Caki2 (cell line): ENCODE measurements around the gene CD40LG. TPM values are rescaled to one million over a fixed set of nuclear protein-coding genes. Genes with fewer than 3 reads are reported as not detected.

ENCODE experiments used
- DNase-seq: peaks from one replicate; pipeline ENCODE4 v3.0.0-alpha.2; 2015; ENCODE audit warnings: low read depth
- in situ Hi-C: cut with HindIII; loops from 2 replicates; pipeline ENCODE4 v1.10.0; 2016; ENCODE audit warnings: low sequenced_read_pairs, low pct_unique_long_range_greater_than_20kb, mixed read lengths
- total RNA-seq: library from RNA; depleted of rRNA; stranded (reverse); fragments of >200 nt; shearing (Covaris generic); gene quantifications from 2 replicates; pipeline ENCODE4 v1.2.3, GENCODE V29; 2014; ENCODE audit warnings: low replicate concordance

The CD40LG gene
- total RNA-seq, 1 experiment from 2014 or later, result not detected

- no peak for DNase-seq
- in situ Hi-C loops, result no loop called here
Measured at GRCh38 chrX:136639506-136640176, 8.3 kb upstream of the CD40LG start.

GRCh38 chrX:136643243-136643642, 4.7 kb upstream of the CD40LG start:
- in situ Hi-C loops, result no loop called here
- DNase-seq, result no peak

- in situ Hi-C loops, result no loop called here
- no peak for DNase-seq
Measured at GRCh38 chrX:136646602-136647239, 1.2 kb upstream of the CD40LG start.

GRCh38 chrX:136650811-136651210, 2.9 kb downstream of the CD40LG start:
- in situ Hi-C loops, result no loop called here
- DNase-seq, result no peak

- DNase-seq, result no peak
- in situ Hi-C loops, result no loop called here
Measured at GRCh38 chrX:136652822-136653723, 5.1 kb downstream of the CD40LG start.

GRCh38 chrX:136656361-136656964, 8.5 kb downstream of the CD40LG start:
- in situ Hi-C loops, result no loop called here
- DNase-seq, result no peak

GRCh38 chrX:136658151-136658550, 10.2 kb downstream of the CD40LG start:
- in situ Hi-C loops, result no loop called here

GRCh38 chrX:136659174-136659573, 11.2 kb downstream of the CD40LG start:
- DNase-seq, result no peak
- in situ Hi-C loops, result no loop called here

More at GRCh38 chrX:136658151-136658550, 10.2 kb downstream of the CD40LG start:
- no peak for DNase-seq

GRCh38 chrX:136660896-136661295, 12.9 kb downstream of the CD40LG start:
- in situ Hi-C loops, result no loop called here
- DNase-seq, result no peak

- DNase-seq, result no peak
- in situ Hi-C loops, result no loop called here
Measured at GRCh38 chrX:136662104-136662503, 14.1 kb downstream of the CD40LG start.

- in situ Hi-C loops, result no loop called here
- DNase-seq, result no peak
Measured at GRCh38 chrX:136662976-136663375, 15.0 kb downstream of the CD40LG start.

- in situ Hi-C loops, result no loop called here
- no peak for DNase-seq
Measured at GRCh38 chrX:136665258-136665900, 17.4 kb downstream of the CD40LG start.

GRCh38 chrX:136666088-136666487, 18.1 kb downstream of the CD40LG start:
- in situ Hi-C loops, result no loop called here
- no peak for DNase-seq

GRCh38 chrX:136667446-136668168, 19.6 kb downstream of the CD40LG start:
- DNase-seq, result no peak

GRCh38 chrX:136671006-136671610, 23.1 kb downstream of the CD40LG start:
- in situ Hi-C loops, result no loop called here
- no peak for DNase-seq

More at GRCh38 chrX:136667446-136668168, 19.6 kb downstream of the CD40LG start:
- in situ Hi-C loops, result no loop called here

- DNase-seq, result no peak
- in situ Hi-C loops, result no loop called here
Measured at GRCh38 chrX:136674270-136674985, 26.5 kb downstream of the CD40LG start.

GRCh38 chrX:136679531-136679930, 31.6 kb downstream of the CD40LG start:
- DNase-seq, result no peak
- in situ Hi-C loops, result no loop called here
